H1 (cell line): ENCODE data around the gene TBC1D3B. TPM values are rescaled to one million over a fixed set of nuclear protein-coding genes. Genes with fewer than 3 reads are reported as not detected.

Experiments
- CTCF ChIA-PET: fragments of 300-600 bp; sonication (Branson Sonifier 250); formaldehyde crosslinking; loops from one replicate; lab custom pipeline; 2021; ENCODE audit not compliant: partially characterized antibody; lab: Charles Lee
- POLR2A ChIA-PET: fragments of 300-600 bp; sonication (Branson Sonifier 250); formaldehyde crosslinking; loops from one replicate; lab custom pipeline; 2021; ENCODE audit warnings: inconsistent platforms; ENCODE audit not compliant: partially characterized antibody; lab: Charles Lee
- DNase-seq, 2 experiments: peaks; one replicate each; pipeline versions ENCODE4 v3.0.0 to v3.0.0-alpha.2; 2010 to 2022; ENCODE audit warnings: low spot score in 2 of 2, low read depth in 1 of 2, mixed read lengths in 1 of 2
- FAIRE-seq: peaks from 2 replicates; lab custom pipeline; 2011; peaks lifted over from hg19 to GRCh38; lab: Jason Lieb, UNC
- H2AFZ ChIP-seq: 2 replicates; pipeline ENCODE4 v1.8.1; 2012; ENCODE audit warnings: low read length, inconsistent platforms
- H2AK5ac ChIP-seq: 2 replicates; pipeline ENCODE4 v1.6.1; 2013; ENCODE audit warnings: low read depth, low read length
- H2BK120ac ChIP-seq: replicated peaks from 2 replicates; pipeline ENCODE3; 2013; ENCODE audit warnings: low read depth, low read length, inconsistent platforms
- H2BK12ac ChIP-seq: 2 replicates; pipeline ENCODE4 v1.6.1; 2013; ENCODE audit warnings: low read depth, low read length
- H2BK15ac ChIP-seq: 2 replicates; pipeline ENCODE4 v1.6.1; 2013; ENCODE audit warnings: low read length
- H2BK20ac ChIP-seq: 2 replicates; pipeline ENCODE4 v1.6.1; 2013; ENCODE audit warnings: low read length
- H2BK5ac ChIP-seq: 2 replicates; pipeline ENCODE4 v1.6.1; 2013; ENCODE audit warnings: low read depth, low read length
- H3K14ac ChIP-seq: 2 replicates; pipeline ENCODE4 v1.6.1; 2013; ENCODE audit warnings: inconsistent platforms; ENCODE audit not compliant: insufficient read length
- H3K18ac ChIP-seq: 2 replicates; pipeline ENCODE4 v1.6.1; 2013; ENCODE audit warnings: low read length; ENCODE audit errors: extremely low read depth
- H3K23ac ChIP-seq: 2 replicates; pipeline ENCODE4 v1.6.1; 2013; ENCODE audit warnings: inconsistent platforms; ENCODE audit not compliant: insufficient read length
- H3K23me2 ChIP-seq: 2 replicates; pipeline ENCODE4 v1.6.1; 2013; ENCODE audit warnings: low read depth, low read length
- H3K27ac ChIP-seq: 2 replicates; pipeline ENCODE4 v1.6.1; 2011; ENCODE audit warnings: low read depth, low read length, inconsistent platforms
- H3K27me3 ChIP-seq, 4 experiments: replicated peaks in 1 of 4; 1 replicate in 1 of 4; 2 replicates in 3 of 4; pipeline versions ENCODE4 v1.6.1 to v1.8.1; 2011 to 2013; ENCODE audit warnings: low read length in 3 of 4, mild to moderate bottlenecking in 3 of 4, inconsistent platforms in 2 of 4, mixed read lengths in 2 of 4, moderate library complexity in 1 of 4; ENCODE audit not compliant: control insufficient read depth in 3 of 4, insufficient read depth in 3 of 4; ENCODE audit errors: extremely low read depth in 1 of 4
- H3K36me3 ChIP-seq, 4 experiments: 2 replicates each; pipeline versions ENCODE4 v1.6.1 to v1.8.1; 2011 to 2013; ENCODE audit warnings: mild to moderate bottlenecking in 4 of 4, low read length in 3 of 4, moderate library complexity in 2 of 4, control low read depth in 1 of 4, inconsistent platforms in 1 of 4; ENCODE audit not compliant: insufficient read depth in 4 of 4, control insufficient read depth in 2 of 4
- H3K4ac ChIP-seq: replicated peaks from 2 replicates; pipeline ENCODE3; 2013; ENCODE audit warnings: low read length, low read depth, mixed read lengths, inconsistent platforms; ENCODE audit not compliant: insufficient read length
- H3K4me1 ChIP-seq, 4 experiments: replicated peaks in 1 of 4; 1 replicate in 1 of 4; 2 replicates in 3 of 4; pipeline versions ENCODE4 v1.6.1 to v1.8.1; 2011 to 2013; ENCODE audit warnings: low read length in 3 of 4, inconsistent platforms in 2 of 4, mixed read lengths in 1 of 4; ENCODE audit not compliant: insufficient read depth in 4 of 4, control insufficient read depth in 3 of 4
- H3K4me2 ChIP-seq, 2 experiments: 2 replicates each; pipeline versions ENCODE4 v1.6.1 to v1.8.1; 2011 to 2013; ENCODE audit warnings: low read depth in 2 of 2, low read length in 2 of 2, control low read depth in 1 of 2, inconsistent platforms in 1 of 2, mild to moderate bottlenecking in 1 of 2; ENCODE audit not compliant: insufficient read depth in 1 of 2
- H3K4me3 ChIP-seq, 4 experiments: fragments of 200-600, 300-600 bp in 1 of 4; sonication (generic), shearing (Covaris generic), sonication (Bioruptor Twin) in 1 of 4; 2 replicates each; pipeline versions ENCODE4 v1.5.1 to v1.8.1; 2011 to 2016; ENCODE audit warnings: low read length in 4 of 4, low read depth in 3 of 4, control low read depth in 2 of 4, inconsistent platforms in 2 of 4, mild to moderate bottlenecking in 2 of 4, mixed read lengths in 1 of 4, moderate library complexity in 1 of 4; ENCODE audit not compliant: insufficient read depth in 2 of 4; ENCODE audit errors: extremely low read depth in 1 of 4
- H3K56ac ChIP-seq: replicated peaks from 2 replicates; pipeline ENCODE3; 2013; ENCODE audit warnings: low read depth, mild to moderate bottlenecking, mixed read lengths, low read length, inconsistent platforms; ENCODE audit not compliant: insufficient read length
- H3K79me1 ChIP-seq: 2 replicates; pipeline ENCODE4 v1.6.1; 2013; ENCODE audit warnings: low read depth, low read length, control low read depth
- H3K79me2 ChIP-seq, 2 experiments: 2 replicates each; pipeline versions ENCODE4 v1.6.1 to v1.8.1; 2012 to 2013; ENCODE audit warnings: low read length in 2 of 2, mild to moderate bottlenecking in 2 of 2, inconsistent platforms in 1 of 2; ENCODE audit not compliant: insufficient read depth in 2 of 2, control insufficient read depth in 1 of 2
- H3K9ac ChIP-seq, 4 experiments: replicated peaks in 1 of 4; 1 replicate in 1 of 4; 2 replicates in 3 of 4; pipeline versions ENCODE4 v1.6.1 to v1.8.1; 2011 to 2013; ENCODE audit warnings: low read depth in 3 of 4, low read length in 3 of 4, control low read depth in 2 of 4, mild to moderate bottlenecking in 2 of 4, moderate library complexity in 2 of 4, inconsistent platforms in 1 of 4; ENCODE audit errors: extremely low read depth in 1 of 4
- H3K9me3 ChIP-seq, 2 experiments: 2 replicates each; pipeline versions ENCODE4 v1.6.1 to v1.8.1; 2012 to 2013; ENCODE audit warnings: mild to moderate bottlenecking in 2 of 2, moderate library complexity in 2 of 2, control low read depth in 1 of 2, inconsistent platforms in 1 of 2, low read depth in 1 of 2, low read length in 1 of 2, mixed read lengths in 1 of 2; ENCODE audit not compliant: insufficient read depth in 2 of 2
- H4K20me1 ChIP-seq, 2 experiments: replicated peaks in 1 of 2; 2 replicates each; pipeline versions ENCODE3 to v1.8.1; 2011 to 2013; ENCODE audit warnings: inconsistent platforms in 2 of 2, low read length in 2 of 2, mild to moderate bottlenecking in 1 of 2; ENCODE audit not compliant: insufficient read depth in 2 of 2, control insufficient read depth in 1 of 2
- H4K5ac ChIP-seq: 2 replicates; pipeline ENCODE4 v1.6.1; 2013; ENCODE audit warnings: low read length, low read depth, mixed read lengths, inconsistent platforms; ENCODE audit not compliant: insufficient read length
- H4K8ac ChIP-seq: 2 replicates; pipeline ENCODE4 v1.8.0; 2013; ENCODE audit warnings: mild to moderate bottlenecking, moderate library complexity, low read length, inconsistent platforms; ENCODE audit not compliant: insufficient read depth; ENCODE audit errors: extremely low read depth
- H4K91ac ChIP-seq: replicated peaks from 2 replicates; pipeline ENCODE3; 2013; ENCODE audit warnings: low read length, mixed read lengths, inconsistent platforms; ENCODE audit not compliant: insufficient read length
- CBX5 ChIP-seq: fragments of 300-800, 300-1000 bp; sonication (generic); IDR thresholded peaks from 2 replicates; pipeline ENCODE4 v1.7.1; 2016; ENCODE audit warnings: antibody characterized with exemption, low read length, low read depth
- CHD2 ChIP-seq: IDR thresholded peaks from 2 replicates; pipeline ENCODE4 v1.6.1; 2012; ENCODE audit warnings: low read length, improper control_type of control experiment
- EP300 ChIP-seq, 2 experiments: IDR thresholded peaks; 1 replicate in 1 of 2; 2 replicates in 1 of 2; pipeline ENCODE4 v1.6.1; 2011 to 2012; ENCODE audit warnings: low read depth in 2 of 2, low read length in 2 of 2, mild to moderate bottlenecking in 2 of 2, borderline replicate concordance in 1 of 2, inconsistent platforms in 1 of 2, moderate library complexity in 1 of 2
- HDAC2 ChIP-seq, 2 experiments: fragments of 300-600 bp in 1 of 2; sonication (generic) in 1 of 2; IDR thresholded peaks; 2 replicates each; pipeline ENCODE4 v1.6.1; 2011 to 2012; ENCODE audit warnings: low read depth in 2 of 2, low read length in 2 of 2, mild to moderate bottlenecking in 2 of 2, moderate library complexity in 2 of 2, borderline replicate concordance in 1 of 2, inconsistent platforms in 1 of 2
- JUN ChIP-seq: IDR thresholded peaks from 2 replicates; pipeline ENCODE4 v1.6.1; 2011; ENCODE audit warnings: low read depth, mild to moderate bottlenecking, improper control_type of control experiment, low read length
- NRF1 ChIP-seq: IDR thresholded peaks from 2 replicates; pipeline ENCODE4 v1.6.1; 2011; ENCODE audit warnings: mild to moderate bottlenecking, low read depth, low read length, improper control_type of control experiment
- POLR2A ChIP-seq, 2 experiments: IDR thresholded peaks; 1 replicate in 1 of 2; 2 replicates in 1 of 2; pipeline ENCODE4 v1.6.1; 2011; ENCODE audit warnings: low read depth in 2 of 2, low read length in 2 of 2, mild to moderate bottlenecking in 2 of 2; ENCODE audit errors: control extremely low read depth in 1 of 2
- POLR2AphosphoS5 ChIP-seq: IDR thresholded peaks from 2 replicates; pipeline ENCODE4 v1.6.1; 2011; ENCODE audit warnings: low read depth, low read length
- POU5F1 ChIP-seq: IDR thresholded peaks from 2 replicates; pipeline ENCODE4 v1.6.1; 2011; ENCODE audit warnings: low read depth, mild to moderate bottlenecking, low read length, moderate library complexity
- RBBP5 ChIP-seq: IDR thresholded peaks from 2 replicates; pipeline ENCODE4 v1.7.1; 2012; ENCODE audit warnings: low read depth, mild to moderate bottlenecking, inconsistent platforms, low read length, moderate library complexity, borderline replicate concordance
- SP1 ChIP-seq: IDR thresholded peaks from 2 replicates; pipeline ENCODE4 v1.6.1; 2011; ENCODE audit warnings: low read depth, low read length
- SUZ12 ChIP-seq: fragments of 200-600 bp; sonication (generic); IDR thresholded peaks from 2 replicates; pipeline ENCODE4 v1.6.1; 2012; ENCODE audit warnings: mild to moderate bottlenecking, inconsistent platforms, low read length, moderate library complexity, mixed read lengths
- TCF12 ChIP-seq: IDR thresholded peaks from 2 replicates; pipeline ENCODE4 v1.6.1; 2011; ENCODE audit warnings: low read depth, mild to moderate bottlenecking, low read length
- TEAD4 ChIP-seq: IDR thresholded peaks from 2 replicates; pipeline ENCODE4 v1.6.1; 2012; ENCODE audit warnings: low read depth, low read length, inconsistent platforms, mixed read lengths
- YY1 ChIP-seq: IDR thresholded peaks from 2 replicates; pipeline ENCODE4 v1.6.1; 2011; ENCODE audit warnings: low read depth, mild to moderate bottlenecking, low read length
- WGBS, 2 experiments: shearing (Covaris generic) in 1 of 2; methylation state at CpG; one replicate each; pipeline versions ENCODE4 v1.1.6 to v1.1.7; 2013 to 2015; ENCODE audit warnings: low lambda C conversion rate in 2 of 2, mixed read lengths in 2 of 2, inconsistent platforms in 1 of 2, low coverage in 1 of 2, missing lambda C conversion rate in 1 of 2; ENCODE audit not compliant: insufficient replicate concordance in 2 of 2, insufficient coverage in 1 of 2, insufficient read length in 1 of 2; ENCODE audit errors: extremely low coverage in 1 of 2, missing lambda C conversion rate in 1 of 2; 5-methylcytosine and 5-hydroxymethylcytosine counted together
- polyA plus RNA-seq, 7 experiments: library from polyadenylated mRNA; depleted of rRNA in 3 of 7; stranded (reverse) in 5 of 7; unstranded in 2 of 7; fragments of >200 nt in 5 of 7; fragments of 200-250 nt in 2 of 7; gene quantifications; 1 replicate in 5 of 7; 2 replicates in 1 of 7; 4 replicates in 1 of 7; pipeline versions ENCODE4 v1.2.1 to v1.2.3, GENCODE V29; 2011 to 2013; ENCODE audit warnings: missing spikeins in 2 of 7, mixed read lengths in 2 of 7
- total RNA-seq: library from RNA; stranded (reverse); fragmentation: NEBNext Ultra II Directional; extraction: Animal tissue kit (Norgen Biotek cat#: 25700); gene quantifications from 2 replicates; pipeline ENCODE4 v1.2.1, GENCODE V29; 2021

The TBC1D3B gene
- total and polyA plus RNA-seq, 2 of the 8 experiments (the other 6 are each of a cell fraction or from before 2014, with no cell fraction given): 0.54 to 6.2 TPM

DNA sequence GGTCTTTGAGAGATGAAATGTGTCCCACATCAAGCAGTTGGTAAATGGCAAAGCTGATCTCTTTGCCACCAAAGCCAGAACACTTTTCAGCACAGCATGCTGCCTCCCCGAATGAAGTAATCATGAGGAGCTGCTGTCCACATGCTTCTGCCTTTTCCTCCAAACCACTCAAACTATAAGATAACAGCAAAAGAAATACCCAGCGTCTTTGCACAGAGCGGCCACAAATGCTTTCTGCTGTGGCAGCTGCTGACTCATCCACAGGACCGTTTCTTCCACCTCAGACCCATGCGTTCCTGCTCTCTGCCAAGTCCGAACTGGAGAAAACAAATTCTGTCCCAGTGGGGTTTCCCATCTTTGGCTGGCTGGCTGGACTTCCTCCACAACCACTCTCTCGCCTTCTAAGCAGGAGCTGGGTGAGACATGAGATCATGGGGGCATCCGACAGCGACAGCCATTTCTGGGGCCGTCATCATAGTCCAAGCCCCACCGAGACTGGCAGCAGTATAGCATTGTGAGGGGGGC is 27.1 kb downstream of the TBC1D3B start:
- CTCF ChIA-PET: interaction anchor here (0.7 to 5.1 kb wide), 20 partner anchors 12 to 1000 kb away, joined by 3 to 46 read pairs (median 4); partner anchors contain the start of genes CCL14 and CCL16
- Histone ChIP-seq H3K4me1 (no peaks in the 10 kb centered on the region), H3K79me2 (no peaks in the 10 kb centered on the region), H2BK12ac (no peak overlapping the region), H3K56ac (no peak overlapping the region), H2AFZ (peak overlapping the region; percentile 97), H4K8ac (no peak overlapping the region), H4K20me1 (no peaks in the 10 kb centered on the region), H3K23ac (no peak overlapping the region), H3K4me3 (no peak overlapping the region), H4K5ac (no peak overlapping the region), H4K91ac (no peak overlapping the region), H2BK20ac (no peak overlapping the region), H3K36me3 (no peaks in the 10 kb centered on the region), H2BK15ac (no peak overlapping the region), H3K18ac (no peak overlapping the region; the same call in 1 of the 2 replicates), H3K9ac (no peak overlapping the region), H3K23me2 (no peaks in the 10 kb centered on the region), H2BK120ac (no peak overlapping the region), H3K4ac (no peak overlapping the region), H3K9me3 (no peaks in the 10 kb centered on the region), H2AK5ac (no peak overlapping the region), H3K14ac (no peak overlapping the region), H2BK5ac (no peak overlapping the region), H3K27ac (no peak overlapping the region), H3K27me3 (no peaks in the 10 kb centered on the region), H3K4me2 (no peak overlapping the region), H3K79me1 (no peaks in the 10 kb centered on the region)
- no peak for DNase-seq
- no peak for FAIRE-seq
- WGBS, 2 experiments: 84% methylated on average over 11 of the region's 11 CpGs; no CpG with 5 or more reads in 1 of the 2 experiments
- POLR2A ChIA-PET: no interaction called here
- TF ChIP-seq CHD2: no peak
- no peak for TF ChIP-seq CBX5
- TF ChIP-seq RBBP5: no peak
- TF ChIP-seq POU5F1: no peak
- TF ChIP-seq YY1: no peak
- TF ChIP-seq SP1: no peak
- TF ChIP-seq EP300 (IDR thresholded peaks at IDR 0.05; ENCODE audit: borderline replicate concordance in 1 of 2, low read depth in 2 of 2, low read length in 2 of 2): no peak
- no peak for TF ChIP-seq JUN
- TF ChIP-seq HDAC2 (IDR thresholded peaks at IDR 0.05; ENCODE audit: borderline replicate concordance in 1 of 2, low read depth in 2 of 2, low read length in 2 of 2): no peak
- TF ChIP-seq TCF12: no peak
- no peak for TF ChIP-seq SUZ12
- TF ChIP-seq TEAD4: no peak
- TF ChIP-seq POLR2AphosphoS5: no peak
- no peak for TF ChIP-seq NRF1
- TF ChIP-seq POLR2A (IDR thresholded peaks at IDR 0.05; ENCODE audit: control extremely low read depth in 1 of 2, low read depth in 2 of 2, low read length in 2 of 2): no peak
